Psoas muscle (tissue), 8 donors: ENCODE results near the gene STAT1. TPM values are rescaled to one million over a fixed set of nuclear protein-coding genes. Genes with fewer than 3 reads are reported as not detected.

Source experiments
- ATAC-seq, 4 donors: fragments of 200-7000 bp; cut with Tn5 transposase; one replicate each; pipeline ENCODE4 v1.9.1; 2020; ENCODE audit warnings: moderate library complexity in 3 of 4, mild to moderate bottlenecking in 2 of 4
- DNase-seq, 2 donors: peaks; one replicate each; pipeline ENCODE4 v3.0.0-alpha.2; 2020
- H3K27ac ChIP-seq: fragments of 200-600 bp; one replicate; pipeline ENCODE4 v1.8.0; 2022
- H3K27me3 ChIP-seq, 3 donors: fragments of 200-600 bp in 1 of 3; one replicate each; pipeline versions ENCODE4 v1.6.1 to v1.8.0; 2013 to 2022; ENCODE audit warnings: low read length in 2 of 3, mild to moderate bottlenecking in 2 of 3, moderate library complexity in 1 of 3; ENCODE audit not compliant: insufficient read depth in 3 of 3
- H3K36me3 ChIP-seq, 2 donors: fragments of 200-600 bp in 1 of 2; one replicate each; pipeline versions ENCODE4 v1.6.1 to v1.8.0; 2013 to 2022; ENCODE audit warnings: low read depth in 1 of 2, mild to moderate bottlenecking in 1 of 2, moderate library complexity in 1 of 2; ENCODE audit not compliant: insufficient read depth in 1 of 2
- H3K4me1 ChIP-seq: fragments of 200-600 bp; one replicate; pipeline ENCODE4 v1.8.0; 2022
- H3K4me3 ChIP-seq: fragments of 200-600 bp; one replicate; pipeline ENCODE4 v1.8.0; 2022; ENCODE audit warnings: mild to moderate bottlenecking
- H3K9me3 ChIP-seq: fragments of 200-600 bp; one replicate; pipeline ENCODE4 v1.8.0; 2022
- CTCF ChIP-seq: fragments of 200-600 bp; IDR thresholded peaks from one replicate; pipeline ENCODE4 v1.8.0; 2022; ENCODE audit warnings: antibody characterized with exemption
- WGBS, 3 donors: extraction: QIAGEN DNeasy Blood & Tissue Kit; methylation state at CpG; one replicate each; pipeline versions ENCODE4 v1.1.6 to v1.1.7; 2013; 5-methylcytosine and 5-hydroxymethylcytosine counted together
- intact Hi-C, 2 donors: fragments of 100-400 bp; cut with DNase I; formaldehyde crosslinking; loops; one replicate each; pipeline versions ENCODE4 v1.11.0 to v1.14.2; 2022
- polyA plus RNA-seq, 3 donors: library from polyadenylated mRNA; stranded (reverse); fragments of 200-250 nt; gene quantifications; one replicate each; pipeline ENCODE4 v1.2.3, GENCODE V29; 2013
- total RNA-seq, 4 donors: library from RNA; stranded (reverse); fragmentation: NEBNext Ultra II Directional in 2 of 4; extraction: Animal tissue kit (Norgen Biotek cat#: 25700) in 2 of 4; gene quantifications; one replicate each; pipeline versions ENCODE4 v1.2.1 to v1.2.4, GENCODE V29; 2021 to 2023
- donor health status: healthy with polysubstance abuse.
- donor health status: DM: no; HTN: no; CAD: no; lungs with moderate emphysema.
- donor health status: Bipolar disorder and iron deficiency.
- donor health status: healthy.
- donor health status: DM: yes; HTN: yes; CAD: no.
- donor health status: DM: no; HTN: no; CAD: no.
- donor health status: DM: no; HTN: no; CAD: no.
- donor health status: DM: yes; HTN: yes; CAD: no.

The STAT1 gene
- total and polyA plus RNA-seq, 7 donors = 14.2 to 49.0 (median 33.2) TPM

GRCh38 chr2:191038241-191038725 lies 24.3 kb upstream of the STAT1 start:
- Histone ChIP-seq H3K4me1 (no peaks in the 10 kb centered on the region), H3K9me3 (no peaks in the 10 kb centered on the region), H3K27me3 (no peaks in the 10 kb centered on the region), H3K4me3 (no peak overlapping the region), H3K36me3 (no peaks in the 10 kb centered on the region), H3K27ac (no peak overlapping the region)
- 51 to 71% (median 65%) methylated on average over 2 of the region's 2 CpGs for WGBS, 3 donors
- DNase-seq = no peak
- intact Hi-C loops = no loop called here
- ATAC-seq = no peak
- TF ChIP-seq CTCF = no peak

DNA sequence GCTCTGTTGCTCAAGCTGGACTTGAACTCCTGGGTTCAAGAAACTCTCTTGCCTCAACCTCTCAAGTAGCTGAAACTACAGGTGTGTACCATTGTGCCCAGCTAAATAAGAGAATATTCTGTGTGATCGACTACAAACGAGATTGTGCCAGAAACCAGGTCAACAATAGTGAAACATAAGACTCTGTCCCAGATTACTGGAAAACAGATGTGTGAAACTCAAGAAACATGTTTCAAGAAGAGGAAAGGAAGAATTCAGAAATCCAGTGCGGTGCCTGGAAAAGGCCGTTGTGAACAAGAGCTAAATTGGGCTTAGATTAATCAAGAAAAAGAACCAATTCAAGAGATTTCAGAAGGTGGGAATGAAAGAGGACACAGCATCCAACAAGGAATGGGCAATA lies 23.4 kb upstream of the STAT1 start:
- no peak for ATAC-seq
- Histone ChIP-seq H3K36me3 (no peaks in the 10 kb centered on the region), H3K4me1 (no peaks in the 10 kb centered on the region), H3K9me3 (no peaks in the 10 kb centered on the region), H3K27ac (no peak overlapping the region), H3K27me3 (no peaks in the 10 kb centered on the region), H3K4me3 (no peak overlapping the region)
- TF ChIP-seq CTCF = no peak
- 45 to 56% (median 46%) methylated on average over 4 of the region's 4 CpGs for WGBS, 3 donors
- no peak for DNase-seq
- intact Hi-C loops = no loop called here

GRCh38 chr2:191036363-191036762 lies 22.4 kb upstream of the STAT1 start:
- intact Hi-C loops = no loop called here
- no peaks in the 10 kb centered on the region for H3K27me3 ChIP-seq
- H3K27ac ChIP-seq = no peak overlapping the region
- H3K9me3 ChIP-seq = no peaks in the 10 kb centered on the region
- H3K36me3 ChIP-seq = no peaks in the 10 kb centered on the region
- TF ChIP-seq CTCF = no peak
- DNase-seq (no peak), ATAC-seq (no peak)
- no peak overlapping the region for H3K4me3 ChIP-seq
- 63 to 68% (median 63%) methylated on average over 2 of the region's 2 CpGs for WGBS, 3 donors
- H3K4me1 ChIP-seq = no peaks in the 10 kb centered on the region

DNA sequence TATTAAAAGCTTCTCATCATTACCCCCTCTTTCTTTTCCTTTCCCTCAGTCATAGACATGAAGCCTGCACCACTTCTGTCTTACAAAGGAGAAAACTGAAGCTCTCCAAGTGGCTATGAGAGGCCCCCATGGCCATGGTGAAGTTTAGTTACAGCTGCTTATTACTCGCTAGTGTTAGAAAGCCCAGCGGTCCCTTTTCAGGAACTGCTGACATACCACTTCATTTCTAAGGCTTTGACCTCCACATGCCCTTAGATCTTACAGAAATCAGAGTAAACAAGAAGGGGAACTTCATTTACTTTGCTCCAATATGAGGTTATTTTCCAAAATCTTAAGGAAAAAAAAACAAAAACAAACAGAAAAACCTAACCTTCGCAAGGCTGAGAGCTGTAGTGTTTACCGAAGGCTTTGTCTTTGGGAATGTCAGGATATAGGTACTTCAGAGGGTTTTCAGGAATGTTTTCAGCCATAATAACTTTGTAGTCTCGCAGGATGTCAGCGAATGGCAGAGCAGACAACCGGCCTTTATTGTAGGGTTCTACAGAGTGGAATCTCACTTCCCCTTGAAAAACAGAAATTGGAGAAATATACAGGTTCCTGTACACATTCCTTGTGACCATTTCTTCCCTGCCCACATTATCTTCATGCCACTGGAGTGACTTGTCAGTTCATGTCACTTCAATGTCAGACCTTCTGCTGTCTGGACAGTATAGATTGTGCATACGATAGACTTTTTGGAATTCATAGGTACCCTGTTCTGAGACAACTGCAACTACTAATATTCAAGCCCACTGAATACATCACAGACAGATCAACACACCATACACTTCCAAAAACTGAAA lies 18.8 kb upstream of the STAT1 start:
- no peak for DNase-seq
- Histone ChIP-seq H3K36me3 (no peaks in the 10 kb centered on the region), H3K27me3 (no peaks in the 10 kb centered on the region), H3K4me3 (no peak overlapping the region), H3K9me3 (no peaks in the 10 kb centered on the region), H3K4me1 (no peaks in the 10 kb centered on the region), H3K27ac (no peak overlapping the region)
- no peak for TF ChIP-seq CTCF
- WGBS, 3 donors = 72 to 79% (median 76%) methylated on average over 8 of the region's 8 CpGs
- ATAC-seq = no peak
- intact Hi-C loops = no loop called here
